GM18868 (cell line): Measurements from ENCODE around the gene EPO.
"Not testable (repeated sequence)": the region's sequence is repeated elsewhere in the genome, so short reads cannot be mapped to it uniquely, and the experiment has no call there.

Experiments used
- ATAC-seq: cut with Tn5 transposase; IDR thresholded peaks from one replicate; pipeline ENCODE4 v1.9.1; 2021; ENCODE audit warnings: mild to moderate bottlenecking, moderate library complexity; ENCODE audit not compliant: unreplicated experiment

The EPO gene

DNA sequence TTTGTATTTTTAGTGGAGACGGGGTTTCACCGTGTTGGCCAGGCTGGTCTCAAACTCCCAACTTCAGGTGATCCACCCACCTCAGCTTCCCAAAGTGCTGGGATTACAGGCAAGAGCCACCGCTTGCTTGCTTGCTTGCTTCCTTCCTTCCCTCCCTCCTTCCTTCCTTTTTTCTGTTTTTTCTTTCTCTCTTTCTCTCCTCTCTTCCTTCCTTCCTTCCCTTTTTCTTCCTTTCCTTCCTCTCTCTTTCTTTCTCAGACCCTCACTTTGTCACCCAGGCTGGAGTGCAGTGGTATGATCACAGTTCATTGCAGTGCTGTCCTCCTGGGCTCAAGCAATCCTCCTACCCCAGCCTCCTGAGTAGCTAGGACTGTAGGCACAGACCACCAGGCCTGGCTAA is 19.2 kb upstream of the EPO start:
- not testable (repeated sequence) for ATAC-seq

GRCh38 chr7:100705320-100705752 is 14.9 kb upstream of the EPO start:
- peak; percentile 67 for ATAC-seq

GRCh38 chr7:100705753-100706671 is 14.3 kb upstream of the EPO start, which contains the start of gene POP7:
Gene POP7, plus strand, starts transcription at chr7:100706121. Its CDS starts 710 bp downstream, at chr7:100706831.
- peak; percentile 86 for ATAC-seq

GRCh38 chr7:100706672-100707311 is 13.5 kb upstream of the EPO start:
- no peak for ATAC-seq

- ATAC-seq: no peak
These were observed 11.9 kb upstream of the EPO start for GRCh38 chr7:100708395-100708794.

GRCh38 chr7:100710452-100710851 is 9.8 kb upstream of the EPO start:
- no peak for ATAC-seq

GRCh38 chr7:100711369-100711768 is 8.9 kb upstream of the EPO start:
- no peak for ATAC-seq

DNA sequence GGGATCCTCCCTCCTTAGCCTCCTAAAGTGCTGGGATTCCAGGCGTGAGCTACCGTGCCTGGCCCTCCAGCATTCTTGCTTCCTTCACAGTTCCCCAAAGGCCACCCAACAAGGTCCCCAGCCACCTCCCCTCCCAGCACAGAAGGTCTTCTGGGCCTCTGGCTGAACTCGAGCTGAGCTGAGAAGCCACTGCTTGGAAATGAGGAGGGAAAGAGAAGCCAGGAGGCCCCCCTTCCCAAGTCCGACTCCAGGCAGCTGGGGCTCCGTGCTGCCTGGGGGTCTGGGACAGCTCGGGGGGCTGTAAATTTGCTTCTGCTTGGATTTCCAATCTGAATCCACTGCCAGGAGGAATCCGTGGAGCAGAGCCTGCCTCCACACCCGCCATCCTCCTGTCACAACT is 5.5 kb upstream of the EPO start:
- ATAC-seq: no peak

GRCh38 chr7:100717073-100717472 is 3.2 kb upstream of the EPO start:
- ATAC-seq: not testable (repeated sequence)

DNA sequence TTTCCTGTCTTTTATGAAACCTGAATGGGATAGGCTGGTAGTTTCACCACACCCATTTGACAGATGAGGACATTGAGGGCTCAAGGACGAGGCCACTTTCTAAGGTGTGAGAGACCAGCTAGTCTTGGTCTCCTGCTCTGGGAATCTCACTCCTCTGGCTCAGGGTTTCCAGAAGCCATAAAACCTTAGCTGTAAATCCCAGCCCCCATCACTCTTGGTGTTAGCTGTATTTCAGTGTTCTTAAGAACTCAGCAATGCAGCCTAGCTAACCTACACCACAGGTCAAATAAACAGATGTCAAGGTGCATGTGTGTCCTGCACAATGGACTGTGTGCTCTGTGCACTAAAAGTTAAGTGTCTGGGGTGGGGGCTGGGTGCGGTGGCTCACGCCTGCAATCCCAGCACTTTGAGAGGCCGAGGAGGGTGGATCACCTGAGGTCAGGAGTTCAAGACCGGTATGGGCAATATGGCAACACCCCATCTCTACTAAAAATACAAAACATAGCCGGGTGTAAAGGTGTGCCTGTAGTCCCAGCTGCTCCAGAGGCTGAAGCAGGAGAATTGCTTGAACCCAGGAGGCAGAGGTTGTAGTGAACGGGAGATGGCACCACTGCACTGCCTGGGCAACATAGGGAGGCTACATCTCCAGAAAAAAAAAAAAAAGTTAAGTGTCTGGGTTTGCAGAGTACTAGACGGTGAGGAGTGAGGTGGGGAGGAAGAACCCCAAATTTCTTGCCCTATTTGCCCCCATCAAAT is 567 bp upstream of the EPO start:
- no peak for ATAC-seq

GRCh38 chr7:100720671-100721504 is 620 bp downstream of the EPO start:
- no peak for ATAC-seq

DNA sequence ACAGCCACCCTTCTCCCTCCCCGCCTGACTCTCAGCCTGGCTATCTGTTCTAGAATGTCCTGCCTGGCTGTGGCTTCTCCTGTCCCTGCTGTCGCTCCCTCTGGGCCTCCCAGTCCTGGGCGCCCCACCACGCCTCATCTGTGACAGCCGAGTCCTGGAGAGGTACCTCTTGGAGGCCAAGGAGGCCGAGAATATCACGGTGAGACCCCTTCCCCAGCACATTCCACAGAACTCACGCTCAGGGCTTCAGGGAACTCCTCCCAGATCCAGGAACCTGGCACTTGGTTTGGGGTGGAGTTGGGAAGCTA is 1.2 kb downstream of the EPO start:
- no peak for ATAC-seq

- no peak for ATAC-seq
These were observed 2.4 kb downstream of the EPO start for GRCh38 chr7:100722480-100723212.

- ATAC-seq: no peak
These were observed 3.5 kb downstream of the EPO start for GRCh38 chr7:100723732-100724275.

DNA sequence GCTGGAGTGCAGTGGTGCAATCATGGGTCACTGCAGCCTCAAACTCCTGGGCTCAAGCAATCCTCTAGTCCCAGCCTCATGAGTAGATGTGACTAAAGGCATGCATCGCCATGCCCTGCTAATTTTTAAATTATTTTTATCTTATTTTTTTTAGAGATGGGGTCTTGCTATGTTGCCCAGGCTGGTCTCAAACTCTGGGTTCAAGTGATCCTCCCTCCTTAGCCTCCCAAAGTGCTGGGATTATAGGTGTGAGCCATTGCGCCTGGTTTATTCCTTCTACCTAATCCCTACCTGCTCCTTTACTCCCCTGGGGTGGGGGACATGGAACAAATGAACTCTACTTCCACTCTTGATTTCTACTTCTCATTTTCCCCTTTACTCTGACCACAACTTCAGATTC is 4.1 kb downstream of the EPO start:
- not testable (repeated sequence) for ATAC-seq

- no peak for ATAC-seq
These were observed 6.9 kb downstream of the EPO start for GRCh38 chr7:100726996-100727761.

GRCh38 chr7:100728196-100728595 is 7.9 kb downstream of the EPO start:
- ATAC-seq: no peak

GRCh38 chr7:100730136-100730800 is 10.0 kb downstream of the EPO start:
- ATAC-seq: no peak
